ENCODE results near the gene OR10A3.

DNA sequence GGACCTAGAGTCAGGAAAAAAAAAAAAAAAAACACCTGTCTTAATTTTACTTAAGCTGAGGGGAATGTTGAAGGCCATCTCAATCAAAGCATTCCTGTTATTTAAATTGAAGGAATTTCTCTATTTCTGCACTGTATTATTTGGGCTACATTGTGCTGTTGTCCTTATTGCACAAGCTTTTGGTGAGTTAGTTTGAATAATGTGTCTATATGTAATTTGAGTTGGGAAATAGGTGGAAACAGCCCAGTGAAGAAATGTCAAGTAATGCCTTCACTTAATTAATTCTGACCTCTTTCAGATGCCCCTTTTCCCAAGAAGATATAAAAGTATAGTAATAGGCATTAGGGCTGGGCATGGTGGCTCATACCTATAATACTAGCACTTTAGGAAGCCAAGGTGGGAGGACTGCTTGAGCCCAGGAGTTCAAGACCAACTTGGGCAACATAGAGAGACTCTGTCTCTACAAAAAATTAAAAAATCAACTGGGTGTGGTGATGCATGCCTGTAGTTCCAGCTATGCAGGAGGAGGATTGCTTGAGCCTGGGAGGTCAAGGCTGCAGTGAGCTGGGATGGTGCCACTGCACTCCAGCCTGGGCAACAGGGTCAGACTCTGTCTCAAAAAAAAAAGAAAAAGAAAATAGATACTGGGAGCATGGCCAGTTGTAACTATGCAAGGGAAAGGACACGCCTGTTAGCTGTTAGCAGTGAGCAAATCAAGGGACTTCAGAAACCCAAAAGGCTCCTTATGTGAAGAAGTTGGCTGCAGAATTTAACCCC lies 45.3 kb downstream of the OR10A3 start:
- TF ChIP-seq POLR2A (IDR thresholded peaks at IDR 0.05; ENCODE audit: low read length) (no peak), GATA1 (IDR thresholded peaks at IDR 0.05; ENCODE audit: low read depth, low read length) (no peak)

Data from erythroblast (primary cell).